ENCODE data around the gene NDUFV1.

DNA sequence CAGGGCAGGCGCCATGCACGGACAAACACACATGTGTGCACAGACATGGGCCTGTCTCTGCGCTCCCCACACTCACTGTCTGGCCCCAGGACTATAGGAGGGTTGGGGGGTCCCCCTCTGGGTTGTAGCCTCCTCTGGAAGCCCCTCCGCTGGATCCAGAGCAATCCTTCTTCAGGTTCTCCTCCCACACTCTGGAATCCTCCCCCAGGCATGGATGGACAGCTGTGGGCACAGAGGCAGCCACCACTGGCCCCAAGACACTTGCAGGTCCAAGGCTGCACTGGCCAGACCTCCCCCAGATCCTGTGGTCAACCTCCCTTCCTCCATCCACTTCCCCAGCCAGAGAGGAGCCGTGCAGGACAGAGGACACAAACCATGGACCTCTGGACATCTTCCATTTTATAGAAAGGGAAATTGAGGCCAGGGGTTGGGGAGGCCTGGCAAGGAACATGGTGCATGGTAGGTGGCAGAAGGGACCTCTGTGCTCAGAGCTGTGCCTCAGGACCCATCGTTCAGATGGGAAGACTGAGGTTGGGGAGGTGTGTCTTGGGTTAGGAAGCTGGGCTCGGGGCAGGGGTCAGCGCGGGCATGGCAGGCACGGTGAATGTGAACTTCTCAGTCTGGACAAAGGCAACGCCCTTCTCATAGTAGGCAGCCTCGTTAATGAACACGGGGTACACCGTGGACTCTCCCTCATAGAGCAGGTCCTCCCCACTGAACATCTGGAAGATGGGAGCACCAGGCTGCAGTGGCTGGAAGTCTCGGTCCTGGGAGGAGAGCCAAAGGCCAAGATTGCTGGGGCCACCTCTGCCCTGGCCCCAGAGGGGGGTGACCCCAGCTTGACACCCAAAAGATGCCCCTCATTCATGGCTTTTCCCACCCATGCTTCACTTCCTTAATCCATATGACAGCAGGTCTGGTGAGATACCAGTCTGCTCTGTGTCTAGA lies 35.7 kb downstream of the NDUFV1 start:
- TF ChIP-seq EZH2 (IDR thresholded peaks at IDR 0.05; ENCODE audit: insufficient read depth, poor library complexity, severe bottlenecking): no peak
- TF ChIP-seq EZH2phosphoT487 (IDR thresholded peaks at IDR 0.05; ENCODE audit: insufficient read depth, low read depth): no peak

All from GM23248 (cell line).